GM12872 (cell line): ENCODE data around the gene SMAD5.

ENCODE experiments used
- CTCF ChIP-seq: IDR thresholded peaks from 3 replicates; pipeline ENCODE4 v1.5.1; 2011; ENCODE audit warnings: low read depth, mild to moderate bottlenecking, low read length, moderate library complexity; ENCODE audit not compliant: insufficient read depth

SMAD5 gene

GRCh38 chr5:136192526-136193321 is 60.1 kb downstream of the SMAD5 start, which contains the start of gene SMIM32:
SMIM32 (minus strand) TSS chr5:136193162; CDS start chr5:136192524, 638 bp downstream.
- no peak for TF ChIP-seq CTCF

DNA sequence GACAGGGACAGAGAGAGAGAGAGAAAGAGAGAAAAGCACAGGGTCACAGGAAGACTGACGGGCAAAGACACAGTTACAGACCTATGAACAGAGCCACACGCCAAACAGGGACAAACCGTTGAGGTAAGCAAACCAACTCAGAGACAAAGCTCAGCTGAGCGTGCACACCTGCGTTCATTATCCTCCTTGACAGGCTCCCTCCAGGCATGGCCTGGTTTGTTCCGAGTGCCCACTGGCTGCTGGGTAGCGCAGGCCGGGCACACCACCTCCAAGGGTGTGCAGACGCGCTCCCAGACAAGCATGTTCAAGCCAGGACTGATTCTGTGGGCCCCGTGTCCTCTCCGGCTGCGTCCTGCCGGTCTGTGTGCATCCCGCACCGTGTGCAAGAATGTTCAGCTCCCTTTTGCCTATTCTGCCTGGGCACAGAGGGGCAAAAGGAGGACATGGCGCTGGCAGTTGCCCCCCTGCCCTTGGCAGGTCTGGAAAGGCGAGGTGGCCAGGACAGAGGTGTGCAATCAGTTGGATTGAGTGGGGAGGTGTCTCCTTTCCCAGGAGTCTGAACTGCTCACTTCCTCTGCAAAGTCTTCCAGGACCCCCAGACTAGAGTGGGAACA is 60.8 kb downstream of the SMAD5 start:
- no peak for TF ChIP-seq CTCF

GRCh38 chr5:136194576-136194975 is 61.9 kb downstream of the SMAD5 start:
- no peak for TF ChIP-seq CTCF

GRCh38 chr5:136195971-136196820 is 63.6 kb downstream of the SMAD5 start:
- TF ChIP-seq CTCF: no peak

GRCh38 chr5:136197462-136198142 is 65.0 kb downstream of the SMAD5 start:
- no peak for TF ChIP-seq CTCF

DNA sequence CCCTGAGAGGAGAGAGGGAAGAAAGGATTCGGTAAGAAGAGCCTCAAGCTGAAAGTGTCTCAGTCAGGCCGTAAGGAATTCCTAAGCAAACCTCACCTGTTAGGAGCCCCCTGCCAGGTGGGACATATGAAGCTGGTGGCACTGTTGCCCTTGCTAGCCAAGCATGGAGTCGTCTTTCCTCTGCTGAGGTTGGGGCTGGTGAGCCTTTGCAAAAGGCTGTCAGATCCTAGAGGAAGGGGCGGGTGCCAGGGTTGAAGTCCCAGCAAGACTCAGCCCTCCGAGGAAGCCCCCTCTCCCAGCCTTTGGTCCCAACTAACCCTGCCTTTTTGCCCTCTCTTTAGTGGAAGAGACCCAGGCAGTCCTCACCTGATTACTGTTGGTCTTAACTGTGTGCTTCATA is 65.8 kb downstream of the SMAD5 start:
- TF ChIP-seq CTCF: no peak
